WERI-Rb-1 (cell line): Measurements from ENCODE around the gene NR6A1.

Experiments used
- DNase-seq: peaks from one replicate; pipeline ENCODE4 v3.0.0-alpha.2; 2020
- H3K27ac ChIP-seq: fragments of 250-450 bp; sonication (Bioruptor Pico); 2 replicates; pipeline ENCODE4 v1.5.1; 2020; ENCODE audit warnings: mild to moderate bottlenecking, moderate library complexity
- H3K27me3 ChIP-seq: fragments of 250-450 bp; sonication (Bioruptor Pico); 2 replicates; pipeline ENCODE4 v1.5.1; 2021; ENCODE audit warnings: mild to moderate bottlenecking, low read depth, moderate library complexity; ENCODE audit not compliant: insufficient read depth, severe bottlenecking
- H3K36me3 ChIP-seq: fragments of 250-450 bp; sonication (Bioruptor Pico); 2 replicates; pipeline ENCODE4 v1.5.1; 2020; ENCODE audit warnings: mild to moderate bottlenecking, moderate library complexity
- H3K4me3 ChIP-seq: 2 replicates; pipeline ENCODE4 v1.5.1; 2011; ENCODE audit warnings: low read depth, mild to moderate bottlenecking, control low read depth, low read length
- H3K9me3 ChIP-seq: fragments of 250-450 bp; sonication (Bioruptor Pico); 2 replicates; pipeline ENCODE4 v1.5.1; 2021; ENCODE audit warnings: mild to moderate bottlenecking, moderate library complexity; ENCODE audit not compliant: severe bottlenecking
- TF ChIP-seq, protein P1 (sequence below): IDR thresholded peaks from 2 replicates; pipeline ENCODE4 v1.5.1; 2011; ENCODE audit warnings: low read depth, mild to moderate bottlenecking, control low read depth, inconsistent platforms, low read length

Gene NR6A1

DNA sequence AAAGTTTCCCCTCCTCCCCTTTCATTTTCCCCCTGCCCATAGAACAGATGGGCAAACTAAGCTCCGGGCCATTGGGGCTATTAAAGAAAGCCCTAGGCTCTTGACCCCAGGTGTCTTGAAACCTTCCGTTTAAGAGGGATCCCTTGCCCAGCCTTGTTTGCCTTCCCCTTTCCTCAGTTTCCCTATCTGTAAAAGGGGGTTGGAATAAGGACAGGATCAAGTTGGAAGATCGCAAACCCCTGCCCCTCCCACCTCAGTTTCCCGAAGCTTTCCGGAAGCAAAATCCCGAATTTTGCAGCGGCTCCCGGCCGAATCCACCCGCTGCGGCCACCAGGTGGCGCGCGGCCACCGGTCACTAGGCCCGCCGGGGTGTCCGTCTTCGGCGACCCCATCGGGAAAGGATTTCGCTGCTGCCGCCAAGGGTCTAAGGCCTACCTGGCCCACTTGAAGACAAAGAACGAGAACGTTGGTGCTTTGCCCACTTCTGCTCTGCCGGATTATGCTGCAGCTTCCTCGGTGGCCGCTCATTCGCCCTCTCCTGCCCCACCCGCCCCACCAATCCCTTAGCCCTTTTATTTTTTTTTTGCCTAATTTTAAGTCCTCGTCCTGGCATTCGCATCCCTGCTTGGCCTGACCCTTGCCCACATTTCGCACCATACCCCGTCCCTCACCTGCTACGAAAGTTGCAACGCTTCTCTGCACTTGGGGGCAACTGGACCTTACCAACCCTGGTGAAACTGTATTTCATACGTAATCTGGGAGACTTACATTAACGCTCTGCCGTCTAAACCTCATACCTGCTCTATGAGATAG is 962 bp upstream of the NR6A1 start:
- Histone ChIP-seq H3K27ac (peak overlapping the region; percentile 90), H3K9me3 (no peaks in the 10 kb centered on the region), H3K27me3 (no peaks in the 10 kb centered on the region), H3K36me3 (peaks cover 2% of the 10 kb centered on the region; the same call in 1 of the 2 replicates), H3K4me3 (peak overlapping the region; percentile 70)
- DNase-seq = peak; percentile 89
- TF ChIP-seq, protein P1, sequence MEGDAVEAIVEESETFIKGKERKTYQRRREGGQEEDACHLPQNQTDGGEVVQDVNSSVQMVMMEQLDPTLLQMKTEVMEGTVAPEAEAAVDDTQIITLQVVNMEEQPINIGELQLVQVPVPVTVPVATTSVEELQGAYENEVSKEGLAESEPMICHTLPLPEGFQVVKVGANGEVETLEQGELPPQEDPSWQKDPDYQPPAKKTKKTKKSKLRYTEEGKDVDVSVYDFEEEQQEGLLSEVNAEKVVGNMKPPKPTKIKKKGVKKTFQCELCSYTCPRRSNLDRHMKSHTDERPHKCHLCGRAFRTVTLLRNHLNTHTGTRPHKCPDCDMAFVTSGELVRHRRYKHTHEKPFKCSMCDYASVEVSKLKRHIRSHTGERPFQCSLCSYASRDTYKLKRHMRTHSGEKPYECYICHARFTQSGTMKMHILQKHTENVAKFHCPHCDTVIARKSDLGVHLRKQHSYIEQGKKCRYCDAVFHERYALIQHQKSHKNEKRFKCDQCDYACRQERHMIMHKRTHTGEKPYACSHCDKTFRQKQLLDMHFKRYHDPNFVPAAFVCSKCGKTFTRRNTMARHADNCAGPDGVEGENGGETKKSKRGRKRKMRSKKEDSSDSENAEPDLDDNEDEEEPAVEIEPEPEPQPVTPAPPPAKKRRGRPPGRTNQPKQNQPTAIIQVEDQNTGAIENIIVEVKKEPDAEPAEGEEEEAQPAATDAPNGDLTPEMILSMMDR = peak; percentile 94

DNA sequence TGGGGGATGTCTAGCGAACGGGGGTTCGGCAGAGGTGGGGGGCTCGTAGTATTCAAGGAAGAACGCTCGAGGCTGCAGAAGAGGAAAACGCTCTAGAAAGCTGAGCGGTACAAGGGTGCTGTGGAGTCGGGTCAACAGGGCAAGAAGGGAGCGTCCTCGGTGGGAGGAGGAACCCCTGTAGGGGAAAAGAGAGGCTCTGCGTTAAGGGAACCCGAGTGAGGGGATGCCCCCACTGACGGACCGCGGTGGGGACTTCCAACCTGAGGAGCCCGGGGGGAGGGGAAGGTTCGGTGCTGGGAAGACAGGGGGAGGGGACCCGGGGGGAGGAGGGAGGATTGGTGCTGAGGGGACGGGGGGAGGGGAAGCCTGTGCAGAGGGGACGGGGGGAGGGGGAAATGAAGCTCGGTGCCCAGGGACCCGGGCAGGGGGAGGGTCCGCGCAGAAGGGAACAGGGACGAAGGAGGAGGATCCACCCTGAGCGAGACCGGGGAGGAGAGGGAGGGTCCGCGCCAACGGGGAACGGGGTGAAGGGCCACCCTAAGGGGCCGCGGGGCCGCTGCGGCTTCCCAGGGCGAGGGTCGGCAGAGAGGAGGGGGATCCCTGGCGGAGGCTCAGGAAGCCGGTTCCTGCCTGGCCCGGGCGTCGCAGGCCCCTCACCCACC is 621 bp downstream of the NR6A1 start:
- H3K4me3 ChIP-seq = peak overlapping the region; percentile 70
- peak overlapping the region; percentile 90 for H3K27ac ChIP-seq
- TF ChIP-seq, protein P1 = no peak
- no peaks in the 10 kb centered on the region for H3K27me3 ChIP-seq
- peak; percentile 88 for DNase-seq
- H3K9me3 ChIP-seq = no peaks in the 10 kb centered on the region
- peaks cover 2% of the 10 kb centered on the region; the same call in 1 of the 2 replicates for H3K36me3 ChIP-seq

DNA sequence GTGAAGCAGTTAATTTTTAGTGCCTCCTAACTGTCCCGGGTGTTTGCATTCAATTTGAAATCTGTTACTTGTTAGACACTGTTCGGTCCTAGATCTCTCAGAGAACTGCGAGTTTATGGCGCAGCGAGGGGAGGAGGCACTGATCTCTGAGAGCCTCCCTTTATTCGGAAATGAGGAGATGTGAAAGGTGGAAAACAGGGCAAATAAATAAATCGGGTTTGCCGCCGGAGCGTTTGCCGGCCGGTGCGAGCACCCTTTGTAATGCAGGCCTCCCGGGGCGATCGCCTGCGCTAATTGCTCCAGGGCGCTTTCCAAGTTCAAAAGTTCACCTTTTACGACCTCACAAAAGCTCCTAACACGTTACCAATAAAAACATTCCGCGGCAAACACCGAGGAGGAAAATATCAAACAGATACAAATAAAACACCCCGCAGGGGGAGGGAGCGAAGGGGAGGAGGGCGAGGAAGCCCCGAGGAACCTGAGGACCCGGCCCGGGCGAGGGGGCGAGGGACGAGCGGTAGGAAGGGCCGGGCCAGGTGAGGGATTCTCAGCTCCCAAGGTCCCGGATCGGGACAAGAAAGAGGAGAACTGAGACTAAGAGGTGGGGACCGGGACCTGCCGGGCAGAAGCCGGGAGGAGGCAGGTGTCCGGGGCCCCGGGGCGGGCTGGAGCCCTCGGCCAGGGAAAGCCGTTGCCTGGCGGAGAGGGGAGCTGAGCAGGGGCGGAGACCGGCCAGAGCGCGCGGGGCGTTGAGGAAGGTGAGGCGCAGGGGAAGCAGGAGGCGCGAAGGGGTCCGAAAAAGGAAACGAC is 1.4 kb downstream of the NR6A1 start:
- DNase-seq = peak; percentile 46
- peak overlapping the region; percentile 90 for H3K27ac ChIP-seq

DNA sequence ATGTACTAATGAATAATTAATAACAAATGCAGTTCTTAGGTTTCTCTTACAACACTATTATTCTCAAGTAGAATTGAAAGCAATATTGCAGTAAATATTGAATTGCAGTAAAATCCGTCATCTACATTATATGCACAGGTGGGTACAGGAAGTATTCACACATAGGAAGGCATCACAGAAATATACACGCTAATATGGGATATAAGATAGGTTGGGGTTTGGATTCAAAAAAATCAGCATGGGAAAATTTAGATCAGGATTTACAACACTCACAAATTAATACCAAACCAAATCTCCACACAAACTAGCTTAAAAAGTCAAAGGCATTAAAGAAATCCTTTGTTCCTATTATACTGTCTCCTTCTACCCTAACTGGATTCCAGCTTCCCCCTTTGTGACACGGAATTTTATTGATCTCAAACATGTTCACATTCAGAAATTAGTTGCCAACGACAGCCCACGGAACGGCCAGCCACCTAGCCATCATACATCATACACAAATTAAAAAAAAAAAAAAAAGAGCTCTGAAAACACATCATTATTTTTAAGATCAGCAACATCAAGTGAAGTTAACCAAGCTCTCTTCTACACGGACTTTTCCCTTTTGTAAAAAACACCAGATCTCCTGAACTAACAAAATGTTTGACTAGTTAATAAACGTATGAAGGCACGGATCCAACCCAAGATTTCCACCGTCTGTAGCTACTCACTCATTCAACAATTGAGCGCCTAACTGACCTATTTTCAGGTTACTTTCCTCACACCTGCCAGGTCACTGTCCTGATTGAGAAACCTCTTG is 2.2 kb downstream of the NR6A1 start:
- peak overlapping the region; percentile 70 for H3K4me3 ChIP-seq
- no peak for DNase-seq
- TF ChIP-seq, protein P1 = no peak
- H3K27me3 ChIP-seq = no peaks in the 10 kb centered on the region
- H3K36me3 ChIP-seq = peaks cover 2% of the 10 kb centered on the region; the same call in 1 of the 2 replicates
- peak overlapping the region; percentile 90 for H3K27ac ChIP-seq
- H3K9me3 ChIP-seq = no peaks in the 10 kb centered on the region

More for the DNA sequence above, 1.4 kb downstream of the NR6A1 start:
- H3K36me3 ChIP-seq = peaks cover 2% of the 10 kb centered on the region; the same call in 1 of the 2 replicates
- no peaks in the 10 kb centered on the region for H3K9me3 ChIP-seq
- TF ChIP-seq, protein P1 = no peak
- H3K4me3 ChIP-seq = peak overlapping the region; percentile 70
- H3K27me3 ChIP-seq = no peaks in the 10 kb centered on the region

DNA sequence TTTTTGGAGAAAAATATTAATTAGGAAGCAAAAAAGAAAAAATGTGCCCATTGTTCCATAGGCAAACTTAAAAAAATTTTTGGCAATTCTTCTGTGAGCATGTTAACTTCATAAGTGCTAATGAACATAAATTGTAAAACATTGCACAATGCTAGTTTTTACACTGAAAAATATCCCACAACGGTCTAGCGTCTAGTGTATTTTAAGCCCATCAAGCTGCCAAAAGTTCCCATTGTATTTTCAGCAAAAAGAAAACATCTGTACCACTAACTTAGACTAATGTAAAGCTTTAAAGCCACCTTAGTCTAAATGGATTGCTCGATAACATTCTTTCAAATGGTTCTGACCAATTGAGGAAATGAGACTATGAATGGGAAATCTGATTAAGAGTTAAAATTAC is 2.8 kb downstream of the NR6A1 start:
- Histone ChIP-seq H3K27ac (peak overlapping the region; percentile 90), H3K9me3 (no peaks in the 10 kb centered on the region), H3K36me3 (peaks cover 2% of the 10 kb centered on the region; the same call in 1 of the 2 replicates), H3K4me3 (peak overlapping the region; percentile 70), H3K27me3 (no peaks in the 10 kb centered on the region)
- DNase-seq = no peak
- TF ChIP-seq, protein P1 = no peak
